SK-MEL-5 (cell line): Measurements from ENCODE around the gene OSBPL6. TPM values are rescaled to one million over a fixed set of nuclear protein-coding genes. Genes with fewer than 3 reads are reported as not detected.
"Not testable (repeated sequence)": the region's sequence is repeated elsewhere in the genome, so short reads cannot be mapped to it uniquely, and the experiment has no call there.

ENCODE experiments used
- DNase-seq: peaks from one replicate; pipeline ENCODE4 v3.0.0-alpha.2; 2016; ENCODE audit warnings: low read depth, low spot score
- in situ Hi-C: cut with HindIII; loops from 2 replicates; pipeline ENCODE4 v1.10.0; 2016; ENCODE audit warnings: low sequenced_read_pairs, high pct_unique_total_duplicates, low pct_unique_long_range_greater_than_20kb
- polyA plus RNA-seq, 2 experiments: library from polyadenylated mRNA; depleted of rRNA; stranded (reverse); fragments of >200 nt; gene quantifications; 2 replicates each; pipeline ENCODE4 v1.2.3, GENCODE V29; 2015
- total RNA-seq: library from RNA; depleted of rRNA; stranded (reverse); fragments of >200 nt; shearing (Covaris generic); gene quantifications from 2 replicates; pipeline ENCODE4 v1.2.3, GENCODE V29; 2014; rRNA removed

Gene OSBPL6
- 3.7 and 5.1 TPM in 2 replicates for total RNA-seq
- 11.5 and 16.6 TPM in 2 replicates for polyA plus RNA-seq (2015; cell fraction: cytosol; rRNA removed)
- polyA plus RNA-seq (2015; cell fraction: nucleus; rRNA removed), result 16.3 and 29.2 TPM in 2 replicates

DNA sequence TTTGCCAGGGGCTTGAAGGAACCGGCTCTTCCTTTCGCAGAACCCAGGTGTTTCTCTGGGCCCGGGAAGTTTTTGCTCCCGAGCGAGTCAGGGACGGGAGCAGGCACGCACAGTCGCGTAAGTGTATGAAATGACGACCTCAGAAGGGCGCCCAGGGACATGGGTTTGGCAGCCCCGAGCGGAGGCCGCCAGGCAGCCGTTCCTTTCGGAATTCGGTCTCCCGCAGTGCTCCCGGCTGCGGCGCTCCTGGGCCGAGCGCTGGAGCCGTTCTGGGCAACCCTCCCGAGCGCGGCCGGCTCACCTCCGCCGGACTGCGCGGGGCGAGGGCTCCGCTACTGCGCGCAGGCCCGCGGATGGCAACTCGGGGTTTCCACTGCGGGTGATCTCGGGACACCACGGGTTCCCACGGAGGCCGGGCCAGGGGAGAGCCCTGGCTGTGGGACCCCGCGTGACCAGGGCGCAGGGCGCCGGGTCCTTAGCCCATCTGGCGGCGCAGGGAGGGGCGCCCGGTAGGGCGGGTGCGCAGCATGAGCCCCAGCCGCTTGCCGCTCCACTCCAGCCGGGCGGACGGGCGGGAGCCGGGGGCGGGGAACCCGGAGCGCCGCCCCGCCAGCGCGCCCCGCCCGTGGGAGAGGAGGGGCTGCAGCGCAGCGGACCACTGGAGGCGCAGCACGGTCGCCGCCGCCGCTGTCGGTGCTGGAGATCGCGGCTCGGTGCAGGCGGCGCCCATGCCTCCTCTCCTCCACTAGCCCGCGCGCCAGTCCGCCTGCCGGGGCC is at the start of gene OSBPL6:
Gene OSBPL6, plus strand, starts transcription at position 690 of the 777 bp plus-strand sequence. CDS start 111,673 bp downstream, outside the sequence.
- in situ Hi-C loops, result no loop called here
- DNase-seq, result peak; percentile 78

DNA sequence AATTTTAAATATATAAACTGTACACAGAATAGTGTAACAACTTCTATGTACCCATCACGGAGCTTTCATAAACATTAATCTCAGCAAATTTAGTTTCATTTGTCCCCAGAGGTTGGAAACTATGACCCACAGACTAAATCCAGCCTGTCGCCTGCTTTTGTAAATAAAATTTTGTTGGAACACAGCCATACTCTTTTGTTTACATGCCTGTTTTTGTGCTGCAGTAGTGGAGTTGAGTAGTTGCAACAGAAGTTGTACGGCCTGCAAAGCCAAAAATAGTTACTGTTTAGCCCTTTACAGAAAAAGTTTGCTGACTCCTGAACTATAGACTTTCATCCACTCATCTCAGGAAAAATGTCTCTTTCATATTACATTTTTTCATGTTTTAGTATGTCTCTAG is 42.3 kb upstream of the OSBPL6 start:
- in situ Hi-C loops, result no loop called here
- no peak for DNase-seq

DNA sequence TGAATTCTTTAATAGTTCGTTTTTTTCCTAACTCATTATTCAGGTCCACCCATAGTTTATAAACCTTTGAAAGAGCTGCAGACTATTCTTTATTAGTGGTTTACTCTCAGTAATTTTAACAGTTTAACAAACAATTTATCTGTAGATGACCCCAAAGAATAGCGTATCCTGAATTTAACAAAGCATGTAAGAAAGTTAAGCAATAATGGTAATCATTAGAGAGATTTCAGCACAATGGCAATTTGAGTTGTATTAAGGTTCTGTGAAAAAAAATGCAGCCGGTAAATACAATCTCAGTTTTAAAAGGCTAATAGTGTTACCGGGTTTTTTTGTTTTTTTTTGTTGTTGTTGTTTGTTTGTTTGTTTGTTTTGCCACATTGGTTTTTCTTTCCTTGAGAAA is 41.8 kb upstream of the OSBPL6 start:
- DNase-seq, result no peak
- in situ Hi-C loops, result no loop called here

DNA sequence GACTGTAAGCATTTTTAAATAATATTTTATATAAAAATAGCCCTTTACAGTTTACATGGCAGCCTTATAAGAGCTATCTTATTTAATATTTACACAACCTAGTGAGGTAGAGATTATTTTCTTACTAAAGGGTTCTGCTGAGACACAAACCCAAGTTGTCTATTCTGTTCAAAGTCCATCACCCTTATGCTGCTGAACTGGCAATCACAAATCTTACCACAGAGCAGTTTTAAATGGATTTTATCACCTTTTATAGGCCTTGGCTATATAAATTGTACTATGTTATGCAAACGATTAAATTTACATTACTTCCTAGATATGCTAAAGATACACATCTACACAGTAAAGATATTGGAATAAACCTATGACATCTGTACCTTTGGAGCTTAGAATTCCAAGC is 41.3 kb upstream of the OSBPL6 start:
- no peak for DNase-seq
- in situ Hi-C loops, result no loop called here

DNA sequence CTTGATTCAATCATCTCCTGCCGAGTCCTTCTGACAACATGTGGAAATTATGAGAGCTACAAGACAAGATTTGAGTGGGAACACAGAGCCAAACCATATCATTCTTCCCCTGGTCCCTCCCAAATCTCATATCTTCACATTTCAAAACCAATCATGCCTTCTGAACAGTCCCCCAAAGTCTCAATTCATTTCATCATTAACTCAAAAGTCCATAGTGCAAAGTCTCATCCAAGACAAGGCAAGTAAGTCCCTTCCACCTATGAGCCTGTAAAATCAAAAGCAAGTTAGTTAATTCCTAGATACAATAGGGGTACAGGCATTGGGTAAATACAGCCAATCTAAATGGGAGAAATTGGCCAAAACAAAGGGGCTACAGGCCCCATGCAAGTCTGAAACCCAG is 40.4 kb upstream of the OSBPL6 start:
- in situ Hi-C loops, DNase-seq: not testable (repeated sequence)

DNA sequence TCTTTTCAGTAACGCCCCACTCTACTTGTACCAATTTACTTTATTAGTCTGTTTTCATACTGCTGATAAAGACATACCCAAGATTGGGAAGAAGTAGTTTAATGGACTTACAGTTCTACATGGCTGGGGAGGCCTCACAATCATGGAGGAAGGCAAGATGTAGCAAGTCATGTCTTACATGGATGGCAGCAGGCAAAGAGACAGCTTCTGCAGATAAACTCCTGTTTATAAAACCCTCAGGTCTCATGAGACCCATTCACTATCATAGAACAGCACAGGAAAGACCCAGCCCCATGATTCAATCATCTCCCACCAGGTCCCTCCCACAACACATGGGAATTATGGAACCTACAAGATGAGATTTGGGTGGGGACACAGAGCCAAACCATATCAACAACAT is 38.8 kb upstream of the OSBPL6 start:
- no peak for DNase-seq
- in situ Hi-C loops, result no loop called here

DNA sequence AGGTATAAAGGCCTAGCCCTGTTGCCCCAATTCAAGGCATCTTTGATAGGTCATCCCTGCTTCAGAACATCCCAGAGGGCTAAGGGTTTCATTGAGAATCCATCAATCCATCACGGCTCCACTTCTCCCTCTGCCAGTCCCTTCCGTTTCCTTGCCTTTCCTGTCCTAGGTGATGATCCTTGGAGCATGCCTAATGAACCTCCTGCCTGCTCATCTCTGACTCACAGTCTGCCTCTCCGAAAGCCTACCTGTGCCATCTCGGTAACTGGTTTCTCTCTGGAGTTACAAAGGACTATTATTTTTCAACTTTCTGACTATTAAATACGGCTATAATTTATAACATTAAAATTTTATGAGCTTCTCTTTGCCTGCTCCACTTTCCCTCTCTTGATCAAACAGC is 36.7 kb upstream of the OSBPL6 start:
- in situ Hi-C loops, result no loop called here
- no peak for DNase-seq

DNA sequence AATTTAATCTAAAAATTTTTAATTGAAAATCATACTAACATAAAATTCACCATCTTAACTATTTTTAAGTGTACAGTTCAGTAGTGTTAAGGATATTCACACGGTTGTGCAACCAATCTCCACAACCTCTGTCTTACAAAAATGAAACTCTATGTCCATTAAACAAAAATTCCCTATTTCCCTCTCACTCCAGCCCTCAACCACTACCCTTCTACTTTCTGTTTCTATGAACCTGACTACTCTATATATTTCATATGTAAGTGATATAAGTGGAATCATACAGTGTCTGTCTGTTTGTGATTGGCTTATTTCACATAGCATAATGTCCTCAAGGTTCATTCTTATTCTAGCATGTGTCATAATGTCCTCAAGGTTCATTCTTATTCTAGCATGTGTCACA is 34.3 kb upstream of the OSBPL6 start:
- in situ Hi-C loops, result no loop called here
- no peak for DNase-seq

DNA sequence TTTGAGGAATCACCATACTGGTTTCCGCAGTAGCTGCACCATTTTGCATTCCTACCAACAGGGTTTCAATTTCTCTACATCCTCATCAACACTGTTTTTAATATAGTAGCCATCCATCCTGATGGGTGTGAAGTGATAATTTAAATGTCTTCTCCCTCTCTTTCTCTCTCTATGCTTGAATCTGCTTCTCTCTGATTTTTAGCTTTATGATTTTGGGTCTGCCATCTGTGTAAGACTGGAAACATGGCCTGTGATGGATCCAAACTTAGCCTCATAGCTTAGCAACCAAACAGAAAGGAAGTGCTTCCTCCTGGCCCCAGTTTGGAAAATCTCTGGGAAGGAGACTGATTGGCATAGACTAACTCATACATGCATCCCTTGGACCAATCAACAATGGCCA is 33.7 kb upstream of the OSBPL6 start:
- DNase-seq, result no peak
- in situ Hi-C loops, result no loop called here

DNA sequence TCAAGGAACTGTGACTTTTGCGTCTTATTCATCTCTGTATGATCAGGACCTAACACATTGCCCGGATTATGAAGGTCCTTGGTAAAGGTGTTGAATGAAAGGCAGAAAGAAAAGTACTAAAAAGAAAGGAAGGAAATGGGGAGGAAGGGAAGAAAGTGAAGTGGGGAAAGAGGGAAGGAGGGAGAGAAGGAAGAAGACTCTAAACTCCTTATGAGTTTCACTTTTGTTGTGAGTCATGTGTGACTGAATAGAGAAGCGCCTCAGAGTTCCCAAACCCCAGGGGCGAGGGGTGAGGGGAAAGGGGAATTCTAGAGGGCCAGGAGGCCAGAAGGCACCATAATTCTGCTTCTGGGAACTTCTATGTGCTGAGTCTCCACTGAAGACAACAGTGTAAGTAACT is 30.9 kb upstream of the OSBPL6 start:
- DNase-seq, result peak; percentile 46
- in situ Hi-C loops, result no loop called here

DNA sequence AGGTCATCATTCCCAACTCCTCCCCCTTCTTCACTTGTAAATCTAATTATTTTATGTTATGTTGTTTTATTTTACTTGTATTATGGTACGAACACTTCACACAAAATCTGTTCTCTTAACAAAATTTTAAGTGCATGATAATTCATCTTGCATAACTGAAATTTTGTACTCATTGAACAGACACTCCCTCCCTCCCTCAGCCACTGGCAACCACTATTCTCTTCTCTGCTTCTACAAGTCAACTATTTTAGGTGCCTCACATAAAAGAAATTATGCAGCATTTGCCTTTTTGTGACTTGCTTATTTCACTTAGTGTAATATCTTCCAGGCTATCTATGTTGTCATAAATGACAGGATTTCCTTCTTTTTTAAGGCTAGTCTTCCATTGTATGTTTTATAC is 30.4 kb upstream of the OSBPL6 start:
- in situ Hi-C loops, result no loop called here
- DNase-seq, result no peak

DNA sequence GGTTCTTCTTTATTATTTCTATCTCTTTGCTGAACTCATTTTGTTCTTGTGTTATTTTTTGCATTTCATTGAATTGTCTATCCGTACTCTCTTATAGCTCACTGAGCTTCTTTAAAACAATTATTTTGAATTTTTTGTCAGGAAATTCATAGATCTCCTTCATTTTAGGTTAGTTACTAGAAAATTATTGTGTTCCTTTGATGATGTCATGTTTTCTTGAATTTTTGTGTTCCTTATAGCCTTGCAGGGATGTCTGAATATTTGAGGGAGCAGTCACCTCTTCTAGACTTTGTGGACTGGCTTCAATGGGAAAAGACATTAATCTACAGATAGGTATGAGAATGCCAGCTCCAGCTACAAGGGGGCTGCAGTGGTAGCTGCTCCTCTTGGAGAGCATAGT is 20.7 kb upstream of the OSBPL6 start:
- DNase-seq, result no peak

DNA sequence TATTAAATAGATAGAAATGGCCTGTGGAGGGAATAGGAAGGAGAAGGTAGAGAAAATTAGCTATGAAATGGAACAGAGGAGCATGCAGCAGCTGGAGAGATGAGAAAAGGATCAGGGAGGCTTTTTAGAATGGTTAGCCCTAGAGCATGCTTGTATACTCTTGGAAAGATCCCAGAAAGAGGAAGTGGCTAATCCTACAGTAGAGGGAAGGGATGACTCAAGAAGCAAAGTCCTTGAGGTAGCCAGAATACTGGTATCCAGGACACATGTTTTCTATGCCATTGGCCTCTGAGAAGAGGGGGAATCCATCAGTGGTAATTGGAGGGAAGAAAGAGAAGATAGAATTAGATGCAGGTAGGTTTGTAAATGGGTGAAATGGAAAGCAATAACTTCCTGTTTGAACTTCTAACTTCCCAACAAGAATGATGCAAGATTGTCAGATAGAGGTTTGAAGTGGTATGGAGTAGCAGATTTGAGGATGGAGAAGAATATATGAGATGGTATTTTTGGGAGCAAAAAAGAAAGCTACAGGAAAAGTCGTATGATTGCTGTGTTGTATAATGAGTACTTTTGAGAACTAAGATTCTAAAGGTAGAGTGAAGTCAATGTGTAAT is 17.1 kb upstream of the OSBPL6 start:
- in situ Hi-C loops, result no loop called here
- DNase-seq, result no peak

More for the DNA sequence above, 20.7 kb upstream of the OSBPL6 start:
- in situ Hi-C loops, result no loop called here

DNA sequence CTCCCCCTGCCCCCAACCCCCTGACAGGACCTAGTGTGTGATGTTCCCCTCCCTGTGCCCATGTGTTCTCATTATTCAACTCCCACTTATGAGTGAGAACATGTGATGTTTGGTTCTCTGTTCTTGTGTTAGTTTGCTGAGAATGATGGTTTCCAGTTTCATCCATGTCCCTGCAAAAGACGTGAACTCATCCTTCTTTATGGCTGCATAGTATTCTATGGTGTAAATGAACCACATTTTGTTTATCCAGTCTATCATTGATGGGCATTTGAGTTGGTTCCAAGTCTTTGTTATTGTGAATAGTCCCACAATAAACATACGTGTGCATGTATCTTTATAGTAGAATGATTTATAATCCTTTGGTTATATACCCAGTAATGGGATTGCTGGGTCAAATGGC is 13.7 kb upstream of the OSBPL6 start:
- in situ Hi-C loops, DNase-seq: not testable (repeated sequence)

DNA sequence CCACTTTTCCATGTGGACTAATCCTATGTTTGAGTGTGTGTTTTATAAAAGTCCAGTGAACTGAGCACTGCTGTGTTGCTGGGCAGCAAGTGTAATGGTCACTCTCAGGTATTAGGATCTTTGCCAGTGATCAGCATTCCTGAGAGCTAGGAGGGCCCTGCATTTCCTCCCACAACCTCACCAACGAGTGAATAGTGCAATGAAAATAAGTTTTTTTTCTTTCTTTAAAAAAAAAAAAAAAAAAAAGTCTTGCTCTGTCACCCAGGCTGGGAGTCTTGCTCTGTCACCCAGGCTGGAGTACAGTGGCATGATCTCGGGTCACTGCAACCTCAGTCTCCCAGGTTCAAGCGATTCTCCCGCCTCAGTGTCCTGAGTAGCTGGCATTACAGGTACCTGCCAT is 6.5 kb upstream of the OSBPL6 start:
- in situ Hi-C loops, result no loop called here
- no peak for DNase-seq

DNA sequence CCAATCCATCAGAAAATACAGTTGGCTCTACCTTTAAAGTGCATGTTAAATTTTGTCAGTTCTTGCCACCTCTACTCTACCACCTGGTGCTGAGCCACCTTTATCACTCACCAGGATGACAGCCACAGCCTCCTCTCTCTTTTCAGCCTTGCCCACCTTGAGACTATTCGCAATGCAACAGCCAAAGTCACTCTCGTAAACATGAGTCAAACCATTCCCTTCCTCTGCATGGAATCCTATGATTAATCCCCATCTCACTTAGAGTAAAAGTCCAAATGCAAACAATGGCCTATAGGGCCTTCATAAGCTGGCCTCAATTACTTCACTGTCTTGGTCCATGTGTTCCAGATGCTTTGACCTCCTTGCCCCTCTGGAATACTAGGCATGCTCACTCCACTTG is 5.8 kb upstream of the OSBPL6 start:
- DNase-seq, result no peak
- in situ Hi-C loops, result no loop called here

DNA sequence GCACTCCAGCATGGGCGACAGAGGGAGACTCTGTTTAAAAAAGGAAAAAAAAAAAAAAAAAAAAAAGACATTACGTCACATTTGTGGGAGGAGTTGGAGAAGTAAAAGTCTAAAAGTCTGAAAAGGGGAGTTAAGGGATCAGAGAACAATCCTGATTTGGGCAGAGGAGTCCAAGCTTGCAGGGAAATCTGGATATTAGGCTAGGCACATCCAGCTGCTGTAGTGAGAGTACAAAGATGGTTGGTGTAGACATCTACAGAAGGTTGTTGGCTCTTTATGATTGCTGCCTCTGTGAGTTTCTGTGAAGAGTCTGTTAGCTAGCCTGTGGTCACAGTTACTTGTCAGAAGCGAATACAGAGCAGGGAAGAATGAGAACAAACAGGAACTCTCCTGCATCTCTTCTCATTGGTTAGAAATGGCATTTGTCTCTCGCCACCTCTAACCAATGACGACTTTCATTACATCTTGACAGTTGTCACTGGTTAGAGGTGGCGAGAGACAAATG is 3.3 kb upstream of the OSBPL6 start:
- peak; percentile 24 for DNase-seq
- in situ Hi-C loops, result no loop called here

DNA sequence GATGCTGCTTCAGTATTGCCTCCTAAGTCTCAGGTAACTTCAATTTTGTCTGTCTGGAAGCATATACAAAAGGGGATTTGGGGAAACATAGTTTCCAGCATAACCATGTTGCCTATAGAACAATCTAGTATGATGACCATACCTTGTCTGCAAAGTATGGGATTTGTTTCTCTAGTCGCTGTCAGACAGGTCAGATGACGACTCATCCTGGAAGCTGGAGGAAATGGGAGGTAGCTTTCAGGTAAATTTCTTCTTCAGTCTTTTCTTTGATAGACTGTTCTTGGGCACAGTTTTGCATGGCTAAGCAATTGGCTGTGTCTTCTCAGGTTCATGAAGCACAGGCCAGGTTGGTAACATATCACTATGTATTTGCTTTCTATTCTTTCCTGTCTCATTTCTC is 2.8 kb upstream of the OSBPL6 start:
- in situ Hi-C loops, result no loop called here
- DNase-seq, result no peak

DNA sequence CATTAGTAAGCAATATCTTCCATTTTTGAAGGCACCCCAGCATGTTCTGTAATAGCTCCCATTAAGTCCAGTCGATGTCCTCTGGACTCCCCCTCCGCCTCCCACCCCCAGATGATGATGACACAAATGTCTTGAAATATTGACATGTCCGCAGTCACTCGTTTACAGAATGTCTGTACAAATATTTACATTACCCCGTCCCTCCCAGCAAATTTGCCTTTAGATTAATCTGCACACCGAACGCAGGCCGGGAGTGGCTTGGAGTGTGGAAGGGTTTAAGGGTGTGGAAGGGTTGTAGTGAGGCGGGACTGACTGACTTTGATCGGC is 853 bp upstream of the OSBPL6 start:
- in situ Hi-C loops, result no loop called here
- DNase-seq, result no peak
